Calu3 (cell line): ENCODE results near the gene ZNF664. TPM values are rescaled to one million over a fixed set of nuclear protein-coding genes. Genes with fewer than 3 reads are reported as not detected.

Source experiments
- BruUV-seq: library from RNA; stranded (reverse); fragments of 400-500 nt; replicated peaks from 2 replicates; lab custom pipeline; 2021; lab: Mats Ljungman, UMichigan
- CTCF ChIA-PET: fragments of 300-600 bp; sonication (Branson Sonifier 250); formaldehyde crosslinking; loops from one replicate; lab custom pipeline; 2022; ENCODE audit warnings: antibody characterized with exemption; lab: Charles Lee
- DNase-seq: peaks from one replicate; pipeline ENCODE4 v3.0.0; 2022
- H3K27ac Mint-ChIP-seq: one replicate; pipeline ENCODE4 v1.8.0; 2022; ENCODE audit warnings: mixed read lengths; ENCODE audit not compliant: unreplicated experiment
- H3K27me3 Mint-ChIP-seq: one replicate; pipeline ENCODE4 v1.8.0; 2022; ENCODE audit warnings: mixed read lengths; ENCODE audit not compliant: unreplicated experiment
- H3K36me3 Mint-ChIP-seq: one replicate; pipeline ENCODE4 v1.8.0; 2022; ENCODE audit warnings: mild to moderate bottlenecking, moderate library complexity, mixed read lengths; ENCODE audit not compliant: insufficient read depth, unreplicated experiment
- H3K4me1 Mint-ChIP-seq: one replicate; pipeline ENCODE4 v1.8.0; 2022; ENCODE audit warnings: mild to moderate bottlenecking, low read depth, mixed read lengths; ENCODE audit not compliant: unreplicated experiment
- H3K4me3 Mint-ChIP-seq: one replicate; pipeline ENCODE4 v1.8.0; 2022; ENCODE audit warnings: mild to moderate bottlenecking, low read depth, moderate library complexity, mixed read lengths; ENCODE audit not compliant: unreplicated experiment
- H3K9me3 Mint-ChIP-seq: one replicate; pipeline ENCODE4 v1.8.0; 2022; ENCODE audit warnings: low read depth, mixed read lengths; ENCODE audit not compliant: unreplicated experiment
- CTCF ChIP-seq: fragments of 200-600 bp; IDR thresholded peaks from one replicate; pipeline ENCODE4 v1.8.0; 2022; ENCODE audit warnings: antibody characterized with exemption; ENCODE audit not compliant: unreplicated experiment
- intact Hi-C: fragments of 100-400 bp; cut with micrococcal nuclease; formaldehyde crosslinking; loops from one replicate; pipeline ENCODE4 v1.10.0; 2022; ENCODE audit not compliant: unreplicated experiment
- total RNA-seq: library from RNA; stranded (reverse); gene quantifications from 2 replicates; pipeline ENCODE4 v1.2.3, GENCODE V29; 2022

Gene ZNF664
- total RNA-seq, 1 experiment from 2014 or later, result 130 TPM

- Mint-ChIP-seq H3K36me3 (no peaks in the 10 kb centered on the region), H3K9me3 (no peaks in the 10 kb centered on the region), H3K27me3 (peaks cover 46% of the 10 kb centered on the region), H3K4me3 (no peak overlapping the region), H3K27ac (no peak overlapping the region), H3K4me1 (no peaks in the 10 kb centered on the region)
- no TSS peak for BruUV-seq
- DNase-seq, result no peak
- CTCF ChIA-PET, result interaction anchor here (0.9 to 1.8 kb wide), 2 partner anchors 18 to 23 kb away, joined by 3 to 7 read pairs; no protein-coding TSS in a partner anchor
- TF ChIP-seq CTCF, result no peak
- intact Hi-C loops, result loop anchor here (10.0 kb wide), 1 partner anchor 364 kb away; no protein-coding TSS in a partner anchor
Measured at GRCh38 chr12:124031058-124031457, 58.0 kb downstream of the ZNF664 start.

- peak; percentile 73 for DNase-seq
- H3K27ac Mint-ChIP-seq, result no peak overlapping the region
- no peaks in the 10 kb centered on the region for H3K36me3 Mint-ChIP-seq
- intact Hi-C loops, result loop anchor here (1.0 to 10.0 kb wide), 3 partner anchors 127 to 362 kb away; no protein-coding TSS in a partner anchor
- TF ChIP-seq CTCF, result peak; percentile 62
- peaks cover 45% of the 10 kb centered on the region for H3K27me3 Mint-ChIP-seq
- no peak overlapping the region for H3K4me3 Mint-ChIP-seq
- no TSS peak for BruUV-seq
- no peaks in the 10 kb centered on the region for H3K9me3 Mint-ChIP-seq
- H3K4me1 Mint-ChIP-seq, result peaks cover 5% of the 10 kb centered on the region
- CTCF ChIA-PET, result interaction anchor here (0.6 to 1.8 kb wide), 11 partner anchors 11 to 320 kb away, joined by 3 to 13 read pairs (median 3); partner anchors contain the start of gene ATP6V0A2
Measured at GRCh38 chr12:124032265-124032886, 59.4 kb downstream of the ZNF664 start.

GRCh38 chr12:124033859-124034258 is 60.8 kb downstream of the ZNF664 start:
- Mint-ChIP-seq H3K9me3 (no peaks in the 10 kb centered on the region), H3K36me3 (no peaks in the 10 kb centered on the region), H3K27me3 (peaks cover 35% of the 10 kb centered on the region), H3K4me3 (no peak overlapping the region), H3K27ac (no peak overlapping the region), H3K4me1 (peaks cover 5% of the 10 kb centered on the region)
- no peak for TF ChIP-seq CTCF
- DNase-seq, result no peak
- CTCF ChIA-PET, result no interaction called here
- intact Hi-C loops, result loop anchor here (10.0 kb wide), 1 partner anchor 361 kb away; no protein-coding TSS in a partner anchor
- BruUV-seq, result no TSS peak

- no peak for TF ChIP-seq CTCF
- DNase-seq, result no peak
- BruUV-seq, result no TSS peak
- Mint-ChIP-seq H3K27me3 (peaks cover 35% of the 10 kb centered on the region), H3K4me3 (no peak overlapping the region), H3K36me3 (no peaks in the 10 kb centered on the region), H3K9me3 (no peaks in the 10 kb centered on the region), H3K4me1 (peaks cover 5% of the 10 kb centered on the region), H3K27ac (no peak overlapping the region)
- intact Hi-C loops, result loop anchor here (10.0 kb wide), 1 partner anchor 361 kb away; no protein-coding TSS in a partner anchor
- CTCF ChIA-PET, result no interaction called here
Measured at GRCh38 chr12:124034297-124034696, 61.3 kb downstream of the ZNF664 start.
